OCI-LY3 (cell line): ENCODE measurements around the gene SPEN.
A peak's percentile ranks its signal among the peaks of the same experiment; 100 is the strongest.

Source experiments
- H2AFZ ChIP-seq: fragments of 200-600, 300-600 bp; shearing (Covaris generic); 2 replicates; pipeline ENCODE4 v1.6.0; 2014; ENCODE audit warnings: antibody characterized with exemption, low read depth, low read length
- H3K27ac ChIP-seq: fragments of 200-600, 300-600 bp; sonication (generic); 2 replicates; pipeline ENCODE4 v1.5.1; 2014; ENCODE audit warnings: mild to moderate bottlenecking, low read length, moderate library complexity, mixed read lengths
- H3K27me3 ChIP-seq: fragments of 200-600, 300-600 bp; sonication (generic); 2 replicates; pipeline ENCODE4 v1.6.1; 2014; ENCODE audit warnings: low read depth, low read length, mixed read lengths
- H3K36me3 ChIP-seq: fragments of 200-600, 300-600 bp; sonication (generic); replicated peaks from 2 replicates; pipeline ENCODE3; 2014; ENCODE audit warnings: low read depth, low read length, mixed read lengths
- H3K4me1 ChIP-seq: fragments of 300-600, 200-600 bp; sonication (generic); 2 replicates; pipeline ENCODE4 v1.6.1; 2014; ENCODE audit warnings: low read length, mixed read lengths
- H3K4me2 ChIP-seq: fragments of 200-600, 300-600 bp; sonication (generic); 2 replicates; pipeline ENCODE4 v1.6.1; 2014; ENCODE audit warnings: low read length, mixed read lengths
- H3K4me3 ChIP-seq: fragments of 300-600, 200-600 bp; sonication (generic); 2 replicates; pipeline ENCODE4 v1.5.1; 2014; ENCODE audit warnings: antibody characterized with exemption, mild to moderate bottlenecking, low read length, moderate library complexity
- H3K79me2 ChIP-seq: fragments of 300-600, 200-600 bp; shearing (Covaris generic); 2 replicates; pipeline ENCODE4 v1.6.1; 2014; ENCODE audit warnings: mild to moderate bottlenecking, low read length, mixed read lengths
- H3K9ac ChIP-seq: fragments of 300-600, 200-600 bp; shearing (Covaris generic); 2 replicates; pipeline ENCODE4 v1.6.0; 2014; ENCODE audit warnings: mild to moderate bottlenecking, low read length, moderate library complexity
- H3K9me3 ChIP-seq: fragments of 200-600, 300-600 bp; shearing (Covaris generic); 2 replicates; pipeline ENCODE4 v1.6.1; 2014; ENCODE audit warnings: low read length, mixed read lengths; ENCODE audit not compliant: insufficient read depth
- H4K20me1 ChIP-seq: fragments of 200-600, 300-600 bp; sonication (generic); 2 replicates; pipeline ENCODE4 v1.6.1; 2016; ENCODE audit warnings: low read length, mixed read lengths; ENCODE audit not compliant: insufficient read depth
- CTCF ChIP-seq: fragments of 200-600, 300-600 bp; sonication (generic); IDR thresholded peaks from 2 replicates; pipeline ENCODE4 v1.5.1; 2014; ENCODE audit warnings: antibody characterized with exemption, low read length, low read depth
- EZH2phosphoT487 ChIP-seq: fragments of 200-600 bp; shearing (Covaris generic); IDR thresholded peaks from 2 replicates; pipeline ENCODE4 v1.6.1; 2018; ENCODE audit warnings: antibody characterized with exemption, mixed run types, low read depth

SPEN gene

GRCh38 chr1:15958111-15958510 is 110.6 kb downstream of the SPEN start:
- Histone ChIP-seq H3K4me2 (no peak overlapping the region), H4K20me1 (no peaks in the 10 kb centered on the region; the same call in 1 of the 2 replicates), H3K9me3 (no peaks in the 10 kb centered on the region), H3K27ac (no peak overlapping the region), H2AFZ (no peak overlapping the region), H3K4me3 (no peak overlapping the region), H3K36me3 (peaks cover 3% of the 10 kb centered on the region), H3K79me2 (peaks cover 8% of the 10 kb centered on the region), H3K9ac (no peak overlapping the region), H3K4me1 (peaks cover 25% of the 10 kb centered on the region), H3K27me3 (no peaks in the 10 kb centered on the region)
- TF ChIP-seq CTCF (no peak), EZH2phosphoT487 (no peak)

GRCh38 chr1:15958793-15959192 is 111.3 kb downstream of the SPEN start:
- Histone ChIP-seq H3K4me2 (no peak overlapping the region), H3K27me3 (no peaks in the 10 kb centered on the region), H3K4me1 (peaks cover 32% of the 10 kb centered on the region), H3K9me3 (no peaks in the 10 kb centered on the region), H2AFZ (no peak overlapping the region), H3K36me3 (no peaks in the 10 kb centered on the region), H3K79me2 (peaks cover 8% of the 10 kb centered on the region), H3K27ac (no peak overlapping the region), H3K4me3 (no peak overlapping the region), H3K9ac (no peak overlapping the region), H4K20me1 (no peaks in the 10 kb centered on the region; the same call in 1 of the 2 replicates)
- no peak for TF ChIP-seq CTCF
- TF ChIP-seq EZH2phosphoT487 = no peak

- H3K4me1 ChIP-seq = peaks cover 37% of the 10 kb centered on the region
- H2AFZ ChIP-seq = no peak overlapping the region
- H3K9me3 ChIP-seq = no peaks in the 10 kb centered on the region
- H4K20me1 ChIP-seq = no peaks in the 10 kb centered on the region
- no peak overlapping the region for H3K27ac ChIP-seq
- peaks cover 8% of the 10 kb centered on the region for H3K79me2 ChIP-seq
- no peak overlapping the region for H3K4me3 ChIP-seq
- H3K36me3 ChIP-seq = no peaks in the 10 kb centered on the region
- no peaks in the 10 kb centered on the region for H3K27me3 ChIP-seq
- peak overlapping the region; percentile 22; the same call in 1 of the 2 replicates for H3K4me2 ChIP-seq
- TF ChIP-seq EZH2phosphoT487 = no peak
- no peak for TF ChIP-seq CTCF
- H3K9ac ChIP-seq = no peak overlapping the region
These were observed 111.9 kb downstream of the SPEN start for GRCh38 chr1:15959424-15959823.

GRCh38 chr1:15959827-15960446 is 112.4 kb downstream of the SPEN start:
- no peak overlapping the region for H2AFZ ChIP-seq
- no peak overlapping the region for H3K27ac ChIP-seq
- no peaks in the 10 kb centered on the region for H4K20me1 ChIP-seq
- peaks cover 43% of the 10 kb centered on the region for H3K4me1 ChIP-seq
- TF ChIP-seq CTCF (no peak), EZH2phosphoT487 (no peak)
- peak overlapping the region; percentile 22 for H3K4me2 ChIP-seq
- H3K36me3 ChIP-seq = no peaks in the 10 kb centered on the region
- H3K79me2 ChIP-seq = peaks cover 8% of the 10 kb centered on the region
- no peaks in the 10 kb centered on the region for H3K9me3 ChIP-seq
- no peak overlapping the region for H3K4me3 ChIP-seq
- no peaks in the 10 kb centered on the region for H3K27me3 ChIP-seq
- H3K9ac ChIP-seq = no peak overlapping the region
